T follicular helper cell (primary cell): Measurements from ENCODE around the gene LOXL4.

Experiments
- DNase-seq: peaks from one replicate; pipeline ENCODE4 v3.0.0-alpha.2; 2020; ENCODE audit warnings: low read depth
- total RNA-seq, 2 experiments: gene quantifications; one replicate each; lab custom pipeline; 2026; lab: John Stamatoyannopoulos, UW

LOXL4 gene
- total RNA-seq: 0 to 0.12 reads per million in 2 experiments

GRCh38 chr10:98267894-98268693 lies at the start of gene LOXL4:
Gene LOXL4 (minus strand): TSS chr10:98268194. CDS start chr10:98263019, 5,175 bp downstream.
- DNase-seq: no peak

GRCh38 chr10:98316661-98317060 lies 48.7 kb upstream of the LOXL4 start:
- DNase-seq: no peak

GRCh38 chr10:98316170-98316569 lies 48.2 kb upstream of the LOXL4 start:
- DNase-seq: no peak

- DNase-seq: no peak
Observed at GRCh38 chr10:98314532-98315284, 46.7 kb upstream of the LOXL4 start.

- DNase-seq: no peak
Observed at GRCh38 chr10:98313598-98313997, 45.6 kb upstream of the LOXL4 start.

GRCh38 chr10:98312822-98313221 lies 44.8 kb upstream of the LOXL4 start:
- DNase-seq: no peak

GRCh38 chr10:98312349-98312748 lies 44.4 kb upstream of the LOXL4 start:
- DNase-seq: no peak

- no peak for DNase-seq
Observed at GRCh38 chr10:98310701-98311100, 42.7 kb upstream of the LOXL4 start.

GRCh38 chr10:98309366-98310355 lies 41.7 kb upstream of the LOXL4 start:
- no peak for DNase-seq

- DNase-seq: no peak
Observed at GRCh38 chr10:98308669-98309365, 40.8 kb upstream of the LOXL4 start.

- no peak for DNase-seq
Observed at GRCh38 chr10:98307916-98308541, 40.0 kb upstream of the LOXL4 start.

GRCh38 chr10:98306501-98306900 lies 38.5 kb upstream of the LOXL4 start:
- no peak for DNase-seq

GRCh38 chr10:98303569-98303968 lies 35.6 kb upstream of the LOXL4 start:
- no peak for DNase-seq

GRCh38 chr10:98302741-98303365 lies 34.9 kb upstream of the LOXL4 start:
- no peak for DNase-seq

GRCh38 chr10:98301664-98302319 lies 33.8 kb upstream of the LOXL4 start:
- DNase-seq: no peak

- DNase-seq: no peak
Observed at GRCh38 chr10:98300526-98301229, 32.7 kb upstream of the LOXL4 start.

GRCh38 chr10:98299341-98299740 lies 31.3 kb upstream of the LOXL4 start:
- DNase-seq: no peak

GRCh38 chr10:98296524-98296923 lies 28.5 kb upstream of the LOXL4 start:
- no peak for DNase-seq

GRCh38 chr10:98295907-98296306 lies 27.9 kb upstream of the LOXL4 start:
- no peak for DNase-seq
